ENCODE results near the gene GRN.
A peak's percentile ranks its signal among the peaks of the same experiment; 100 is the strongest.
"Not testable (repeated sequence)": the region's sequence is repeated elsewhere in the genome, so short reads cannot be mapped to it uniquely, and the experiment has no call there.

GRN gene

GRCh38 chr17:44383861-44384260 lies 38.8 kb downstream of the GRN start:
- DNase-seq = no peak

GRCh38 chr17:44384281-44384822 lies 39.2 kb downstream of the GRN start:
- no peak for DNase-seq

GRCh38 chr17:44384823-44385286 lies 39.8 kb downstream of the GRN start:
- no peak for DNase-seq

GRCh38 chr17:44385287-44386181 lies 40.4 kb downstream of the GRN start:
- DNase-seq = peak; percentile 70

GRCh38 chr17:44386182-44386525 lies 41.1 kb downstream of the GRN start:
- DNase-seq = no peak

- no peak for DNase-seq
Measured at GRCh38 chr17:44387804-44388203, 42.7 kb downstream of the GRN start.

- DNase-seq = no peak
Measured at GRCh38 chr17:44389281-44389680, 44.2 kb downstream of the GRN start, which contains the start of gene ITGA2B. TSS of gene ITGA2B (minus strand) at chr17:44389649. CDS start at chr17:44389473, 176 bp downstream.

- no peak for DNase-seq
Measured at GRCh38 chr17:44389723-44390202, 44.7 kb downstream of the GRN start.

GRCh38 chr17:44390250-44390870 lies 45.3 kb downstream of the GRN start:
- DNase-seq = no peak

- not testable (repeated sequence) for DNase-seq
Measured at GRCh38 chr17:44394112-44394511, 49.0 kb downstream of the GRN start.

- DNase-seq = no peak
Measured at GRCh38 chr17:44394833-44395232, 49.7 kb downstream of the GRN start.

- no peak for DNase-seq
Measured at GRCh38 chr17:44396946-44397345, 51.8 kb downstream of the GRN start.

GRCh38 chr17:44397479-44398440 lies 52.7 kb downstream of the GRN start:
- no peak for DNase-seq

GRCh38 chr17:44398692-44399691 lies 53.9 kb downstream of the GRN start:
- no peak for DNase-seq

GRCh38 chr17:44400226-44400847 lies 55.2 kb downstream of the GRN start:
- DNase-seq = no peak

Data from T1000 (cell line).